Ishikawa (cell line): ENCODE results near the gene TTC8.

Experiments
- CEBPB ChIP-seq: IDR thresholded peaks from 2 replicates; pipeline ENCODE4 v1.6.1; 2012
- CREB1 ChIP-seq: IDR thresholded peaks from 2 replicates; pipeline ENCODE4 v1.6.1; 2012; ENCODE audit warnings: low read depth
- EGR1 ChIP-seq: IDR thresholded peaks from 2 replicates; pipeline ENCODE4 v1.6.1; 2012
- EP300 ChIP-seq: IDR thresholded peaks from 2 replicates; pipeline ENCODE4 v1.6.1; 2012; ENCODE audit warnings: borderline replicate concordance
- FOXM1 ChIP-seq: IDR thresholded peaks from 2 replicates; pipeline ENCODE4 v1.6.1; 2012; ENCODE audit warnings: low read depth, borderline replicate concordance
- NFIC ChIP-seq: IDR thresholded peaks from 2 replicates; pipeline ENCODE4 v1.6.1; 2012
- RAD21 ChIP-seq: IDR thresholded peaks from 2 replicates; pipeline ENCODE4 v1.6.1; 2012; ENCODE audit warnings: low read depth
- TAF1 ChIP-seq: IDR thresholded peaks from 2 replicates; pipeline ENCODE4 v1.6.1; 2012; ENCODE audit warnings: low read depth, mild to moderate bottlenecking
- TCF12 ChIP-seq: IDR thresholded peaks from 2 replicates; pipeline ENCODE4 v1.6.1; 2012; ENCODE audit warnings: low read depth
- TEAD4 ChIP-seq: IDR thresholded peaks from 2 replicates; pipeline ENCODE4 v1.6.1; 2012
- YY1 ChIP-seq: IDR thresholded peaks from 2 replicates; pipeline ENCODE4 v1.6.1; 2012; ENCODE audit warnings: low read depth
- ZBTB7A ChIP-seq: IDR thresholded peaks from 2 replicates; pipeline ENCODE4 v1.6.1; 2012; ENCODE audit warnings: low read depth
- TF ChIP-seq, protein P1 (sequence below): IDR thresholded peaks from 2 replicates; pipeline ENCODE4 v1.6.1; 2012
- TF ChIP-seq, protein P2 (sequence below): IDR thresholded peaks from 2 replicates; pipeline ENCODE4 v1.6.1; 2012
- TF ChIP-seq, protein P3 (sequence below): IDR thresholded peaks from 2 replicates; pipeline ENCODE4 v1.6.1; 2012; ENCODE audit warnings: low read depth, mild to moderate bottlenecking

Gene TTC8

DNA sequence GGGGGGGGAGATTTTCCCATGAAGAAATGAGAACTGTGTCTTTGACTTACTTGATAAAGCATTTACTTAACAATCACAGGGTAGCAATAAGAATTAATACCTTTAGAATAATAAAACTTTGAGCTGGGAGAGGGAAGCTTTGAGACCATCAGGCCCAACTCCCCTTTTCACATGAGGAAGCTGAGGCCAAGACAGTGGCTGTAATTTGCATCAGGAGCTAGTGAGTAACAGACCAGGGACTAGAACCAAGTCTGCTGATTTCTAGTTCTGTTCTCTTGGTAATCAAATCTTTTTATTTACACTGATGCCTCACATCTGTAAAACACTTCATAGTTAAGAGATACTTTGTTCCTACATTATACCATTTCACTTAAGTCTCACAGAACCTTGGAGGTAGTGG lies 28.7 kb downstream of the TTC8 start:
- TF ChIP-seq RAD21, result no peak

DNA sequence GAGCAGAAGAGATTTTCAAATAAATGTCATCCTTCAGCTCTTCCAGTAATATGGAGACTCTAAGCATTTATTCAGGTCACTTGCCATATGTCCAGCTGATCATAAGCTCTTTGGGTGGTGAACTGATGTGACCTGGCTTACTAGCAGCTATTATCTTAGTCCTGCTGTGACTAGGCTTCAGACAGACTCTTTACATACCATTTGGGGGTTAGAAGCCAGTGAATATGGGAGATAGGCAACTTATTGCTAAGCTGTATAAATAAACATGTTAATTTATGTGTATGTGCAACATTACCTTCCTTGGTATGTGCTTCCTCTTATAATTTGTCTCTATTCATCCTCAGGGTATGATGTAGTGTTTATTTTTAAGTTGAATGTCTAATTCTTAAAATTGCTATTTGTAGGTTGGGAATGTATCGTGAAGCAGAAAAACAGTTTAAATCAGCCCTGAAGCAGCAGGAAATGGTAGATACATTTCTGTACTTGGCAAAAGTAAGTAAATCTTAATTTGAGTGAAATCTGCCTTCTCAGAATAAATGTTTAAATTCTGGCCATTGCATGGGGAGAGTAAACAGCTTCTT lies 32.4 kb downstream of the TTC8 start:
- no peak for TF ChIP-seq EP300
- TF ChIP-seq RAD21, result no peak
- no peak for TF ChIP-seq NFIC

GRCh38 chr14:88863167-88863566 lies 38.7 kb downstream of the TTC8 start:
- TF ChIP-seq TAF1 (no peak), EP300 (no peak), TEAD4 (no peak)
- TF ChIP-seq, protein P1, sequence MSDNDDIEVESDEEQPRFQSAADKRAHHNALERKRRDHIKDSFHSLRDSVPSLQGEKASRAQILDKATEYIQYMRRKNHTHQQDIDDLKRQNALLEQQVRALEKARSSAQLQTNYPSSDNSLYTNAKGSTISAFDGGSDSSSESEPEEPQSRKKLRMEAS, result no peak
- TF ChIP-seq, protein P2, sequence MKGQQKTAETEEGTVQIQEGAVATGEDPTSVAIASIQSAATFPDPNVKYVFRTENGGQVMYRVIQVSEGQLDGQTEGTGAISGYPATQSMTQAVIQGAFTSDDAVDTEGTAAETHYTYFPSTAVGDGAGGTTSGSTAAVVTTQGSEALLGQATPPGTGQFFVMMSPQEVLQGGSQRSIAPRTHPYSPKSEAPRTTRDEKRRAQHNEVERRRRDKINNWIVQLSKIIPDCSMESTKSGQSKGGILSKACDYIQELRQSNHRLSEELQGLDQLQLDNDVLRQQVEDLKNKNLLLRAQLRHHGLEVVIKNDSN, result no peak

GRCh38 chr14:88864198-88864597 lies 39.7 kb downstream of the TTC8 start:
- TF ChIP-seq EP300 (no peak), RAD21 (no peak), CREB1 (no peak), TEAD4 (no peak), TCF12 (no peak), TAF1 (no peak)
- TF ChIP-seq, protein P2, result no peak

GRCh38 chr14:88866305-88866704 lies 41.9 kb downstream of the TTC8 start:
- TF ChIP-seq ZBTB7A (no peak), TAF1 (no peak), TCF12 (no peak)
- TF ChIP-seq, protein P2, result no peak

- peak; percentile 63 for TF ChIP-seq RAD21
- TF ChIP-seq CREB1, result no peak
Observed at GRCh38 chr14:88868558-88869159, 44.2 kb downstream of the TTC8 start.

DNA sequence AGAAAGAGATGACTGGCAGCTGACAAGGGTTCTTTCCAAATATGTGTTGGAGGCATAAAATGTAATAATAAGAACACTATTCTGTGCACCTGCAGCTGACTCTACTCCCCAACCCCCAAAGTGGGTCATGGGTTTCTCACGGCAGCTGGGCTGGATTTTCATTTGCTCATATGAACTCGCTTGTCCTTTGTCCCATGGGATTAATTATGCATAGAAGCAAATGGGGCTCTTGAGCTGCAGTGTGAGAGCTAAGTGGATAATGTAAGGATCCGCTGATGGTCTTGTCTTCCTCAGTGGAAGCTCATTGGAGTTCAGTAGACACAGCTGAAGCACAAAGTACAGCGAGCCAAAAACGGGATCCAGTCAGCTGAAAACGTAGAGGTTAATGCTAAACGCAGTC lies 46.3 kb downstream of the TTC8 start:
- TF ChIP-seq EGR1, result no peak
- no peak for TF ChIP-seq YY1
- TF ChIP-seq CEBPB, result no peak
- no peak for TF ChIP-seq ZBTB7A
- TF ChIP-seq, protein P3, sequence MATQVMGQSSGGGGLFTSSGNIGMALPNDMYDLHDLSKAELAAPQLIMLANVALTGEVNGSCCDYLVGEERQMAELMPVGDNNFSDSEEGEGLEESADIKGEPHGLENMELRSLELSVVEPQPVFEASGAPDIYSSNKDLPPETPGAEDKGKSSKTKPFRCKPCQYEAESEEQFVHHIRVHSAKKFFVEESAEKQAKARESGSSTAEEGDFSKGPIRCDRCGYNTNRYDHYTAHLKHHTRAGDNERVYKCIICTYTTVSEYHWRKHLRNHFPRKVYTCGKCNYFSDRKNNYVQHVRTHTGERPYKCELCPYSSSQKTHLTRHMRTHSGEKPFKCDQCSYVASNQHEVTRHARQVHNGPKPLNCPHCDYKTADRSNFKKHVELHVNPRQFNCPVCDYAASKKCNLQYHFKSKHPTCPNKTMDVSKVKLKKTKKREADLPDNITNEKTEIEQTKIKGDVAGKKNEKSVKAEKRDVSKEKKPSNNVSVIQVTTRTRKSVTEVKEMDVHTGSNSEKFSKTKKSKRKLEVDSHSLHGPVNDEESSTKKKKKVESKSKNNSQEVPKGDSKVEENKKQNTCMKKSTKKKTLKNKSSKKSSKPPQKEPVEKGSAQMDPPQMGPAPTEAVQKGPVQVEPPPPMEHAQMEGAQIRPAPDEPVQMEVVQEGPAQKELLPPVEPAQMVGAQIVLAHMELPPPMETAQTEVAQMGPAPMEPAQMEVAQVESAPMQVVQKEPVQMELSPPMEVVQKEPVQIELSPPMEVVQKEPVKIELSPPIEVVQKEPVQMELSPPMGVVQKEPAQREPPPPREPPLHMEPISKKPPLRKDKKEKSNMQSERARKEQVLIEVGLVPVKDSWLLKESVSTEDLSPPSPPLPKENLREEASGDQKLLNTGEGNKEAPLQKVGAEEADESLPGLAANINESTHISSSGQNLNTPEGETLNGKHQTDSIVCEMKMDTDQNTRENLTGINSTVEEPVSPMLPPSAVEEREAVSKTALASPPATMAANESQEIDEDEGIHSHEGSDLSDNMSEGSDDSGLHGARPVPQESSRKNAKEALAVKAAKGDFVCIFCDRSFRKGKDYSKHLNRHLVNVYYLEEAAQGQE, result no peak
- no peak for TF ChIP-seq TCF12
- no peak for TF ChIP-seq TEAD4
- TF ChIP-seq, protein P2, result no peak
- no peak for TF ChIP-seq FOXM1
- no peak for TF ChIP-seq NFIC

GRCh38 chr14:88871429-88871828 lies 47.0 kb downstream of the TTC8 start:
- TF ChIP-seq ZBTB7A, result no peak
- TF ChIP-seq, protein P2, result no peak
- TF ChIP-seq, protein P3, result no peak
